Liver (tissue), 9 donors: ENCODE measurements around the gene NPAS2. TPM values are rescaled to one million over a fixed set of nuclear protein-coding genes. Genes with fewer than 3 reads are reported as not detected.

ENCODE experiments used
- DNase-seq: peaks from one replicate; pipeline ENCODE4 v3.0.0-alpha.2; 2017; ENCODE audit warnings: low spot score
- H3K27ac ChIP-seq, 2 donors: one replicate each; pipeline ENCODE4 v1.7.0; 2013; ENCODE audit warnings: inconsistent platforms in 2 of 2, low read length in 2 of 2, control low read depth in 1 of 2, low read depth in 1 of 2, mild to moderate bottlenecking in 1 of 2
- H3K27me3 ChIP-seq, 4 donors: one replicate each; pipeline versions ENCODE4 v1.6.1 to v1.7.0; 2013; ENCODE audit warnings: low read length in 3 of 4, inconsistent platforms in 1 of 4, mild to moderate bottlenecking in 1 of 4, moderate library complexity in 1 of 4; ENCODE audit not compliant: control insufficient read depth in 4 of 4, insufficient read depth in 4 of 4
- H3K36me3 ChIP-seq, 4 donors: one replicate each; pipeline versions ENCODE4 v1.6.1 to v1.7.0; 2013; ENCODE audit warnings: low read length in 3 of 4, mild to moderate bottlenecking in 3 of 4, low read depth in 1 of 4, moderate library complexity in 1 of 4; ENCODE audit not compliant: control insufficient read depth in 4 of 4, insufficient read depth in 3 of 4
- H3K4me1 ChIP-seq, 4 donors: one replicate each; pipeline versions ENCODE4 v1.6.1 to v1.7.0; 2013; ENCODE audit warnings: low read length in 3 of 4, mild to moderate bottlenecking in 3 of 4, moderate library complexity in 1 of 4; ENCODE audit not compliant: control insufficient read depth in 4 of 4, insufficient read depth in 4 of 4
- H3K4me3 ChIP-seq, 3 donors: one replicate each; pipeline versions ENCODE4 v1.6.1 to v1.7.0; 2013; ENCODE audit warnings: low read length in 3 of 3, control low read depth in 1 of 3, low read depth in 1 of 3, mild to moderate bottlenecking in 1 of 3
- H3K9ac ChIP-seq, 2 donors: one replicate each; pipeline ENCODE4 v1.7.0; 2013; ENCODE audit warnings: low read length in 2 of 2, mild to moderate bottlenecking in 2 of 2, moderate library complexity in 2 of 2, control low read depth in 1 of 2, low read depth in 1 of 2
- H3K9me3 ChIP-seq, 4 donors: one replicate each; pipeline versions ENCODE4 v1.6.1 to v1.7.0; 2013; ENCODE audit warnings: low read length in 3 of 4; ENCODE audit not compliant: control insufficient read depth in 4 of 4
- EGR1 ChIP-seq, 2 donors: IDR thresholded peaks; 2 replicates each; pipeline ENCODE4 v1.6.1; 2016 to 2018; ENCODE audit warnings: antibody characterized with exemption in 2 of 2, low read depth in 2 of 2
- FOXA1 ChIP-seq: IDR thresholded peaks from 2 replicates; pipeline ENCODE4 v1.6.1; 2016; ENCODE audit warnings: antibody characterized with exemption
- FOXA2 ChIP-seq: IDR thresholded peaks from 2 replicates; pipeline ENCODE4 v1.6.1; 2016; ENCODE audit warnings: antibody characterized with exemption
- GABPA ChIP-seq, 2 donors: IDR thresholded peaks in 1 of 2; conservative IDR thresholded peaks in 1 of 2; 2 replicates each; pipeline ENCODE4 v1.6.1; 2016; ENCODE audit warnings: antibody characterized with exemption in 2 of 2, mild to moderate bottlenecking in 1 of 2, moderate library complexity in 1 of 2
- HNF4A ChIP-seq, 2 donors: conservative IDR thresholded peaks; 2 replicates each; pipeline ENCODE4 v1.6.1; 2016; ENCODE audit warnings: antibody characterized with exemption in 2 of 2, mild to moderate bottlenecking in 2 of 2
- HNF4G ChIP-seq: IDR thresholded peaks from 2 replicates; pipeline ENCODE4 v1.6.1; 2016; ENCODE audit warnings: antibody characterized with exemption
- RAD21 ChIP-seq, 2 donors: IDR thresholded peaks; 2 replicates each; pipeline ENCODE4 v1.6.1; 2016; ENCODE audit warnings: antibody characterized with exemption in 2 of 2, mild to moderate bottlenecking in 2 of 2
- RXRA ChIP-seq, 2 donors: IDR thresholded peaks; 2 replicates each; pipeline ENCODE4 v1.6.1; 2017 to 2018; ENCODE audit warnings: antibody characterized with exemption in 2 of 2, mild to moderate bottlenecking in 1 of 2
- SP1 ChIP-seq: IDR thresholded peaks from 2 replicates; pipeline ENCODE4 v1.6.1; 2018; ENCODE audit warnings: antibody characterized with exemption, mild to moderate bottlenecking
- TAF1 ChIP-seq: conservative IDR thresholded peaks from 2 replicates; pipeline ENCODE4 v1.6.1; 2016; ENCODE audit warnings: antibody characterized with exemption, mild to moderate bottlenecking
- WGBS: extraction: QIAGEN DNeasy Blood & Tissue Kit; methylation state at CpG from one replicate; pipeline ENCODE4 v1.1.7; 2013; 5-methylcytosine and 5-hydroxymethylcytosine counted together
- polyA plus RNA-seq, 2 donors: library from polyadenylated mRNA; stranded (reverse) in 1 of 2; unstranded in 1 of 2; fragments of 200-250 nt in 1 of 2; fragments of >200 nt in 1 of 2; fragmentation: Nextera tagmentation in 1 of 2; extraction: Ambion mirVana in 1 of 2; gene quantifications; one replicate each; pipeline versions ENCODE4 v1.2.1 to v1.2.3, GENCODE V29; 2013 to 2015
- total RNA-seq, 2 donors: library from RNA; depleted of rRNA; stranded (reverse); fragments of >200 nt; gene quantifications; one replicate each; pipeline ENCODE4 v1.2.3, GENCODE V29; 2014
- TF ChIP-seq, protein P1 (sequence below): IDR thresholded peaks from 2 replicates; pipeline ENCODE4 v1.6.1; 2016; ENCODE audit warnings: antibody characterized with exemption
- TF ChIP-seq, protein P2 (sequence below): IDR thresholded peaks from 2 replicates; pipeline ENCODE4 v1.6.1; 2016; ENCODE audit warnings: antibody characterized with exemption
- TF ChIP-seq, protein P3 (sequence below): fragments of 150-350 bp; IDR thresholded peaks from 2 replicates; pipeline ENCODE4 v1.5.1; 2017; ENCODE audit warnings: improper control_type of control experiment, low read depth, low read length; ENCODE audit not compliant: missing input control
- TF ChIP-seq, protein P4 (sequence below): IDR thresholded peaks from 2 replicates; pipeline ENCODE4 v1.6.1; 2016; ENCODE audit warnings: antibody characterized with exemption, mild to moderate bottlenecking
- TF ChIP-seq, protein P5 (sequence below): IDR thresholded peaks from 2 replicates; pipeline ENCODE4 v1.6.1; 2016; ENCODE audit warnings: antibody characterized with exemption
- donor health status: healthy.
- donor health status: healthy.
- donor health status: healthy.
- donor health status: healthy.
- donor health status: healthy.

The NPAS2 gene
- total and polyA plus RNA-seq, 4 donors, result 0.33 to 24.3 (median 6.6) TPM

DNA sequence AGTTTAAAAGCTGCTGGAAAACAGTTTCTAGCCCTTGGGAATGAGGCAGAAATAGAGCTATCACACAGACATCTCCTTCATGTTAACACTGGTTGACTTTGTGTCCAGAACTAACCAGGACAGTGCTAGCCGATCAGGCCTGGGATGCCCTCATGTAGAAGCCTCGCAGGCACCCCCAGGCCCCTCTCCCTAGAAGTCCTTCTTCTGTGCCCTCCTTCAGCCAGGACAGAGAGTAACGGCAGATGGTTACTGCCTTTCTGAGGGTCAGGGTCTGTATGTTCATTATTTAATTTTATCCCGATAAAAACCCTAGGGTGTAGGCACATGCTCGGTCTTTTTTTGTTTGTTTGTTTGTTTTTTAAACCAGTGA lies 171.4 kb downstream of the NPAS2 start (continued):
- TF ChIP-seq TAF1, result no peak

DNA sequence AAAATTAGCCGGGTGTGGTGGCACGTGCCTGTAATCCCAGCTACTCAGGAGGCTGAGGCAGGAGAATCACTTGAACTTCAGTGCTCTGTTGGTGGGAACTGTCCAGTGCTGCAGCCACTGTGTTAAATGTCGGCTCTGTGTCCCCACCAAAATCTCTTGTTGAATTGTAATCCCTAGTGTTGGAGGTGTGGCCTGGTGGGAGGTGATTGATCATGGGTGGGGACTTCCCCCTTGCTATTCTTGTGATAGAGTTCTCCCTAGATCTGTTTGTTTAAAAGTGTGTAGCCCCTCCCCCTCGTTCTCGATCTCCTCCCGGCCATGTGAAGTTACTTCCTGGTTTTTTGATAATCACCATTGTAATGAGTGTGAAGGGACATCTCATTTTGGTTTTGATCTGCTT lies 172.3 kb downstream of the NPAS2 start:
- DNase-seq, result no peak
- H3K4me3 ChIP-seq, result no peak overlapping the region
- H3K36me3 ChIP-seq, result peaks cover 0 to 10% (median 2%) of the 10 kb centered on the region in 4 donors
- H3K27ac ChIP-seq, result no peak overlapping the region
- no peak overlapping the region for H3K9ac ChIP-seq
- 84% methylated on average over 6 of the region's 6 CpGs for WGBS
- H3K4me1 ChIP-seq, result peaks cover 0 to 14% (median 11%) of the 10 kb centered on the region in 4 donors
- no peaks in the 10 kb centered on the region for H3K27me3 ChIP-seq
- no peaks in the 10 kb centered on the region for H3K9me3 ChIP-seq
- TF ChIP-seq HNF4G, result no peak
- no peak for TF ChIP-seq EGR1 (IDR thresholded peaks at IDR 0.05; ENCODE audit: low read depth in 2 of 2)
- TF ChIP-seq RXRA (IDR thresholded peaks at IDR 0.05), result no peak
- TF ChIP-seq, protein P1, sequence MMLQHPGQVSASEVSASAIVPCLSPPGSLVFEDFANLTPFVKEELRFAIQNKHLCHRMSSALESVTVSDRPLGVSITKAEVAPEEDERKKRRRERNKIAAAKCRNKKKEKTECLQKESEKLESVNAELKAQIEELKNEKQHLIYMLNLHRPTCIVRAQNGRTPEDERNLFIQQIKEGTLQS, result no peak
- TF ChIP-seq GABPA (IDR thresholded peaks at IDR 0.05 in 1 of 2, conservative IDR thresholded peaks at IDR 0.05 in 1 of 2), result no peak
- TF ChIP-seq FOXA2, result no peak
- TF ChIP-seq, protein P2, sequence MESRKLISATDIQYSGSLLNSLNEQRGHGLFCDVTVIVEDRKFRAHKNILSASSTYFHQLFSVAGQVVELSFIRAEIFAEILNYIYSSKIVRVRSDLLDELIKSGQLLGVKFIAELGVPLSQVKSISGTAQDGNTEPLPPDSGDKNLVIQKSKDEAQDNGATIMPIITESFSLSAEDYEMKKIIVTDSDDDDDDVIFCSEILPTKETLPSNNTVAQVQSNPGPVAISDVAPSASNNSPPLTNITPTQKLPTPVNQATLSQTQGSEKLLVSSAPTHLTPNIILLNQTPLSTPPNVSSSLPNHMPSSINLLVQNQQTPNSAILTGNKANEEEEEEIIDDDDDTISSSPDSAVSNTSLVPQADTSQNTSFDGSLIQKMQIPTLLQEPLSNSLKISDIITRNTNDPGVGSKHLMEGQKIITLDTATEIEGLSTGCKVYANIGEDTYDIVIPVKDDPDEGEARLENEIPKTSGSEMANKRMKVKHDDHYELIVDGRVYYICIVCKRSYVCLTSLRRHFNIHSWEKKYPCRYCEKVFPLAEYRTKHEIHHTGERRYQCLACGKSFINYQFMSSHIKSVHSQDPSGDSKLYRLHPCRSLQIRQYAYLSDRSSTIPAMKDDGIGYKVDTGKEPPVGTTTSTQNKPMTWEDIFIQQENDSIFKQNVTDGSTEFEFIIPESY, result no peak
- TF ChIP-seq, protein P3, sequence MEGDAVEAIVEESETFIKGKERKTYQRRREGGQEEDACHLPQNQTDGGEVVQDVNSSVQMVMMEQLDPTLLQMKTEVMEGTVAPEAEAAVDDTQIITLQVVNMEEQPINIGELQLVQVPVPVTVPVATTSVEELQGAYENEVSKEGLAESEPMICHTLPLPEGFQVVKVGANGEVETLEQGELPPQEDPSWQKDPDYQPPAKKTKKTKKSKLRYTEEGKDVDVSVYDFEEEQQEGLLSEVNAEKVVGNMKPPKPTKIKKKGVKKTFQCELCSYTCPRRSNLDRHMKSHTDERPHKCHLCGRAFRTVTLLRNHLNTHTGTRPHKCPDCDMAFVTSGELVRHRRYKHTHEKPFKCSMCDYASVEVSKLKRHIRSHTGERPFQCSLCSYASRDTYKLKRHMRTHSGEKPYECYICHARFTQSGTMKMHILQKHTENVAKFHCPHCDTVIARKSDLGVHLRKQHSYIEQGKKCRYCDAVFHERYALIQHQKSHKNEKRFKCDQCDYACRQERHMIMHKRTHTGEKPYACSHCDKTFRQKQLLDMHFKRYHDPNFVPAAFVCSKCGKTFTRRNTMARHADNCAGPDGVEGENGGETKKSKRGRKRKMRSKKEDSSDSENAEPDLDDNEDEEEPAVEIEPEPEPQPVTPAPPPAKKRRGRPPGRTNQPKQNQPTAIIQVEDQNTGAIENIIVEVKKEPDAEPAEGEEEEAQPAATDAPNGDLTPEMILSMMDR, result no peak
- no peak for TF ChIP-seq TAF1
- no peak for TF ChIP-seq FOXA1
- TF ChIP-seq, protein P4, sequence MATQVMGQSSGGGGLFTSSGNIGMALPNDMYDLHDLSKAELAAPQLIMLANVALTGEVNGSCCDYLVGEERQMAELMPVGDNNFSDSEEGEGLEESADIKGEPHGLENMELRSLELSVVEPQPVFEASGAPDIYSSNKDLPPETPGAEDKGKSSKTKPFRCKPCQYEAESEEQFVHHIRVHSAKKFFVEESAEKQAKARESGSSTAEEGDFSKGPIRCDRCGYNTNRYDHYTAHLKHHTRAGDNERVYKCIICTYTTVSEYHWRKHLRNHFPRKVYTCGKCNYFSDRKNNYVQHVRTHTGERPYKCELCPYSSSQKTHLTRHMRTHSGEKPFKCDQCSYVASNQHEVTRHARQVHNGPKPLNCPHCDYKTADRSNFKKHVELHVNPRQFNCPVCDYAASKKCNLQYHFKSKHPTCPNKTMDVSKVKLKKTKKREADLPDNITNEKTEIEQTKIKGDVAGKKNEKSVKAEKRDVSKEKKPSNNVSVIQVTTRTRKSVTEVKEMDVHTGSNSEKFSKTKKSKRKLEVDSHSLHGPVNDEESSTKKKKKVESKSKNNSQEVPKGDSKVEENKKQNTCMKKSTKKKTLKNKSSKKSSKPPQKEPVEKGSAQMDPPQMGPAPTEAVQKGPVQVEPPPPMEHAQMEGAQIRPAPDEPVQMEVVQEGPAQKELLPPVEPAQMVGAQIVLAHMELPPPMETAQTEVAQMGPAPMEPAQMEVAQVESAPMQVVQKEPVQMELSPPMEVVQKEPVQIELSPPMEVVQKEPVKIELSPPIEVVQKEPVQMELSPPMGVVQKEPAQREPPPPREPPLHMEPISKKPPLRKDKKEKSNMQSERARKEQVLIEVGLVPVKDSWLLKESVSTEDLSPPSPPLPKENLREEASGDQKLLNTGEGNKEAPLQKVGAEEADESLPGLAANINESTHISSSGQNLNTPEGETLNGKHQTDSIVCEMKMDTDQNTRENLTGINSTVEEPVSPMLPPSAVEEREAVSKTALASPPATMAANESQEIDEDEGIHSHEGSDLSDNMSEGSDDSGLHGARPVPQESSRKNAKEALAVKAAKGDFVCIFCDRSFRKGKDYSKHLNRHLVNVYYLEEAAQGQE, result no peak
- TF ChIP-seq HNF4A (conservative IDR thresholded peaks at IDR 0.05), result no peak
- no peak for TF ChIP-seq SP1
- TF ChIP-seq, protein P5, sequence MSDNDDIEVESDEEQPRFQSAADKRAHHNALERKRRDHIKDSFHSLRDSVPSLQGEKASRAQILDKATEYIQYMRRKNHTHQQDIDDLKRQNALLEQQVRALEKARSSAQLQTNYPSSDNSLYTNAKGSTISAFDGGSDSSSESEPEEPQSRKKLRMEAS, result no peak
- no peak for TF ChIP-seq RAD21 (IDR thresholded peaks at IDR 0.05)
